Endothelial cell of umbilical vein (primary cell): Measurements from ENCODE around the gene KY. TPM values are rescaled to one million over a fixed set of nuclear protein-coding genes. Genes with fewer than 3 reads are reported as not detected.

Experiments
- BruUV-seq: library from RNA; stranded (reverse); fragments of 400-500 nt; replicated peaks from 2 replicates; lab custom pipeline; 2021; lab: Mats Ljungman, UMichigan
- CTCF ChIA-PET: fragments of 300-600, 350-600 bp; sonication (Branson Sonifier 250); formaldehyde crosslinking; loops from one replicate; lab custom pipeline; 2021; ENCODE audit warnings: antibody characterized with exemption, inconsistent platforms; lab: Charles Lee
- POLR2A ChIA-PET: fragments of 300-600, 350-600 bp; sonication (Branson Sonifier 250); formaldehyde crosslinking; loops from one replicate; lab custom pipeline; 2021; ENCODE audit warnings: antibody characterized with exemption, inconsistent platforms; lab: Charles Lee
- DNase-seq: peaks from one replicate; pipeline ENCODE4 v3.0.0-alpha.2; 2011; ENCODE audit warnings: low read depth, low spot score
- FAIRE-seq: peaks from 2 replicates; lab custom pipeline; 2011; peaks lifted over from hg19 to GRCh38; lab: Jason Lieb, UNC
- H2AFZ ChIP-seq: 2 replicates; pipeline ENCODE4 v1.6.0; 2012; ENCODE audit warnings: low read depth, low read length, control low read depth, inconsistent platforms
- H3K27ac ChIP-seq: 2 replicates; pipeline ENCODE4 v1.5.1; 2011; ENCODE audit warnings: low read depth, mild to moderate bottlenecking, control low read depth, low read length, moderate library complexity; ENCODE audit not compliant: insufficient read depth
- H3K27me3 ChIP-seq, 2 experiments: 2 replicates each; pipeline versions ENCODE4 v1.6.0 to v1.6.1; 2011; ENCODE audit warnings: low read length in 2 of 2, mixed read lengths in 1 of 2; ENCODE audit not compliant: control insufficient read depth in 2 of 2, insufficient read depth in 2 of 2
- H3K36me3 ChIP-seq, 2 experiments: 2 replicates in 1 of 2; 3 replicates in 1 of 2; pipeline ENCODE4 v1.5.1; 2011; ENCODE audit warnings: low read length in 2 of 2, mild to moderate bottlenecking in 1 of 2, moderate library complexity in 1 of 2; ENCODE audit not compliant: control insufficient read depth in 2 of 2, insufficient read depth in 2 of 2; ENCODE audit errors: extremely low read depth in 1 of 2
- H3K4me1 ChIP-seq: 3 replicates; pipeline ENCODE4 v1.5.1; 2011; ENCODE audit warnings: mild to moderate bottlenecking, low read length; ENCODE audit not compliant: control insufficient read depth, insufficient read depth; ENCODE audit errors: extremely low read depth
- H3K4me2 ChIP-seq: 2 replicates; pipeline ENCODE4 v1.6.1; 2011; ENCODE audit warnings: low read length, control low read depth, mixed read lengths; ENCODE audit not compliant: insufficient read depth
- H3K4me3 ChIP-seq, 3 experiments: fragments of 200-600 bp in 1 of 3; sonication (generic), shearing (Covaris generic) in 1 of 3; replicated peaks in 1 of 3; 2 replicates each; pipeline ENCODE4 v1.5.1; 2011 to 2016; ENCODE audit warnings: control low read depth in 3 of 3, low read length in 3 of 3, mild to moderate bottlenecking in 2 of 3, inconsistent platforms in 1 of 3, low read depth in 1 of 3, moderate library complexity in 1 of 3; ENCODE audit not compliant: insufficient read depth in 1 of 3
- H3K79me2 ChIP-seq: 2 replicates; pipeline ENCODE4 v1.6.0; 2012; ENCODE audit warnings: low read length, inconsistent platforms; ENCODE audit not compliant: control insufficient read depth, insufficient read depth
- H3K9ac ChIP-seq: replicated peaks from 2 replicates; pipeline ENCODE3; 2011; ENCODE audit warnings: low read length, control low read depth; ENCODE audit not compliant: insufficient read depth; ENCODE audit errors: extremely low read depth
- H3K9me1 ChIP-seq: replicated peaks from 3 replicates; pipeline ENCODE4 v1.6.0; 2011; ENCODE audit warnings: mild to moderate bottlenecking, low read length; ENCODE audit not compliant: control insufficient read depth, insufficient read depth; ENCODE audit errors: extremely low read depth
- H3K9me3 ChIP-seq: replicated peaks from 2 replicates; pipeline ENCODE4 v1.5.1; 2012; ENCODE audit warnings: low read length, inconsistent platforms; ENCODE audit not compliant: control insufficient read depth, insufficient read depth
- H4K20me1 ChIP-seq: replicated peaks from 2 replicates; pipeline ENCODE3; 2011; ENCODE audit warnings: mild to moderate bottlenecking, low read length; ENCODE audit not compliant: control insufficient read depth, insufficient read depth; ENCODE audit errors: extremely low read depth
- CTCF ChIP-seq, 2 donors: IDR thresholded peaks; 1 replicate in 1 of 2; 2 replicates in 1 of 2; pipeline ENCODE4 v1.5.1; 2011; ENCODE audit warnings: low read length in 2 of 2, mild to moderate bottlenecking in 2 of 2, moderate library complexity in 2 of 2, control low read depth in 1 of 2, inconsistent platforms in 1 of 2, low read depth in 1 of 2; ENCODE audit not compliant: insufficient read depth in 1 of 2; ENCODE audit errors: extremely low read depth in 1 of 2
- EZH2 ChIP-seq: IDR thresholded peaks from 2 replicates; pipeline ENCODE4 v1.6.1; 2012; ENCODE audit warnings: borderline replicate concordance, low read depth, mild to moderate bottlenecking, moderate library complexity, low read length, inconsistent platforms; ENCODE audit not compliant: severe bottlenecking
- FOS ChIP-seq: IDR thresholded peaks from 2 replicates; pipeline ENCODE4 v1.6.1; 2011; ENCODE audit warnings: mild to moderate bottlenecking, low read length, moderate library complexity, borderline replicate concordance; ENCODE audit not compliant: insufficient read depth
- GATA2 ChIP-seq: IDR thresholded peaks from 2 replicates; pipeline ENCODE4 v1.7.0; 2011; ENCODE audit warnings: low read depth, mild to moderate bottlenecking, moderate library complexity, mixed read lengths, low read length; ENCODE audit not compliant: insufficient read length, insufficient read depth
- JUN ChIP-seq: IDR thresholded peaks from 2 replicates; pipeline ENCODE4 v1.6.1; 2011; ENCODE audit warnings: borderline replicate concordance, low read depth; ENCODE audit not compliant: insufficient read length, insufficient read depth
- MAX ChIP-seq: IDR thresholded peaks from 2 replicates; pipeline ENCODE4 v1.6.1; 2011; ENCODE audit not compliant: insufficient read depth, insufficient read length
- MYC ChIP-seq: IDR thresholded peaks from one replicate; pipeline ENCODE4 v1.6.1; 2011; ENCODE audit warnings: mild to moderate bottlenecking, low read depth, low read length
- POLR2A ChIP-seq: IDR thresholded peaks from 2 replicates; pipeline ENCODE4 v1.6.1; 2012; ENCODE audit warnings: low read depth, mild to moderate bottlenecking, control low read depth, low read length
- POLR2AphosphoS5 ChIP-seq: IDR thresholded peaks from 2 replicates; pipeline ENCODE4 v1.6.1; 2012; ENCODE audit warnings: low read depth, mild to moderate bottlenecking, control low read depth, low read length, moderate library complexity; ENCODE audit not compliant: insufficient read depth
- dilution Hi-C: fragments of 300-500 bp; cut with MboI; formaldehyde crosslinking; loops from one replicate; pipeline ENCODE4 v1.15.0; 2019; ENCODE audit warnings: low sequenced_read_pairs; ENCODE audit not compliant: extremely low pct_ligation_motif_present
- intact Hi-C: fragments of 100-400 bp; cut with micrococcal nuclease; formaldehyde crosslinking; loops from one replicate; pipeline ENCODE4 v1.10.0; 2022
- polyA plus RNA-seq, 4 experiments: library from polyadenylated mRNA; depleted of rRNA in 3 of 4; stranded (reverse) in 3 of 4; unstranded in 1 of 4; fragments of >200 nt; gene quantifications; 2 replicates each; pipeline versions ENCODE4 v1.2.1 to v1.2.3, GENCODE V29; 2011 to 2012; ENCODE audit warnings: missing spikeins in 1 of 4
- total RNA-seq: library from RNA; stranded (reverse); gene quantifications from 2 replicates; pipeline ENCODE4 v1.2.3, GENCODE V29; 2021

The KY gene
- total and polyA plus RNA-seq, 2 donors (not counting 3 experiments of a cell fraction or from before 2014, with no cell fraction given), result not detected

GRCh38 chr3:134613006-134613520, 37.8 kb downstream of the KY start:
- FAIRE-seq (no peak), DNase-seq (no peak)
- dilution Hi-C loops, result no loop called here
- ChIA-PET POLR2A (no interaction called here), CTCF (interaction anchor here (6.6 kb wide), 1 partner anchor 11 kb away, joined by 42 read pairs; no protein-coding TSS in a partner anchor)
- no peaks in the 10 kb centered on the region for H3K9me3 ChIP-seq
- no TSS peak for BruUV-seq
- TF ChIP-seq JUN (no peak), POLR2A (no peak), FOS (no peak), CTCF (IDR thresholded peaks at IDR 0.05; ENCODE audit: extremely low read depth in 1 of 2, insufficient read depth in 1 of 2, low read depth in 1 of 2, low read length in 2 of 2) (no peak), EZH2 (no peak), POLR2AphosphoS5 (no peak), MAX (no peak), GATA2 (no peak), MYC (no peak)
- no peak overlapping the region for H3K27ac ChIP-seq
- H2AFZ ChIP-seq, result no peak overlapping the region
- H3K4me2 ChIP-seq, result no peak overlapping the region
- no peaks in the 10 kb centered on the region for H3K27me3 ChIP-seq
- H3K9me1 ChIP-seq, result no peaks in the 10 kb centered on the region
- no peaks in the 10 kb centered on the region for H3K36me3 ChIP-seq
- no peak overlapping the region for H3K4me3 ChIP-seq
- no peaks in the 10 kb centered on the region for H3K79me2 ChIP-seq
- no peaks in the 10 kb centered on the region for H4K20me1 ChIP-seq
- H3K9ac ChIP-seq, result no peak overlapping the region
- no peaks in the 10 kb centered on the region for H3K4me1 ChIP-seq
- intact Hi-C loops, result no loop called here
